ENCODE measurements around the gene RBMX. TPM values are rescaled to one million over a fixed set of nuclear protein-coding genes. Genes with fewer than 3 reads are reported as not detected.
A peak's percentile ranks its signal among the peaks of the same experiment; 100 is the strongest.

The RBMX gene
- total RNA-seq, 3 donors from 2014 or later (not counting 1 experiment from before 2014, with no cell fraction given), result 171 to 208 (median 174) TPM

GRCh38 chrX:136863826-136864225 is 16.7 kb downstream of the RBMX start:
- Histone ChIP-seq H3K9me3 (ENCODE audit: control insufficient read depth, insufficient read depth, low read length) (no peaks in the 10 kb centered on the region), H3K27ac (ENCODE audit: low read length) (no peak overlapping the region), H3K27me3 (ENCODE audit: control insufficient read depth, insufficient read depth, low read length) (no peaks in the 10 kb centered on the region), H3K4me1 (ENCODE audit: control insufficient read depth, insufficient read depth, low read length) (no peaks in the 10 kb centered on the region), H3K36me3 (ENCODE audit: control insufficient read depth, insufficient read depth, low read length) (peaks cover 14% of the 10 kb centered on the region), H3K4me3 (ENCODE audit: low read length) (no peak overlapping the region)
- DNase-seq (no peak), ATAC-seq (no peak)
- no peak overlapping the region for H3K4me3 Mint-ChIP-seq
- no peaks in the 10 kb centered on the region for H3K36me3 Mint-ChIP-seq
- no peaks in the 10 kb centered on the region for H3K9me3 Mint-ChIP-seq
- no peaks in the 10 kb centered on the region for H3K27me3 Mint-ChIP-seq (ENCODE audit: low read depth in 2 of 2)
- intact Hi-C loops (cut with micrococcal nuclease), result no loop called here
- TF ChIP-seq, protein P1, sequence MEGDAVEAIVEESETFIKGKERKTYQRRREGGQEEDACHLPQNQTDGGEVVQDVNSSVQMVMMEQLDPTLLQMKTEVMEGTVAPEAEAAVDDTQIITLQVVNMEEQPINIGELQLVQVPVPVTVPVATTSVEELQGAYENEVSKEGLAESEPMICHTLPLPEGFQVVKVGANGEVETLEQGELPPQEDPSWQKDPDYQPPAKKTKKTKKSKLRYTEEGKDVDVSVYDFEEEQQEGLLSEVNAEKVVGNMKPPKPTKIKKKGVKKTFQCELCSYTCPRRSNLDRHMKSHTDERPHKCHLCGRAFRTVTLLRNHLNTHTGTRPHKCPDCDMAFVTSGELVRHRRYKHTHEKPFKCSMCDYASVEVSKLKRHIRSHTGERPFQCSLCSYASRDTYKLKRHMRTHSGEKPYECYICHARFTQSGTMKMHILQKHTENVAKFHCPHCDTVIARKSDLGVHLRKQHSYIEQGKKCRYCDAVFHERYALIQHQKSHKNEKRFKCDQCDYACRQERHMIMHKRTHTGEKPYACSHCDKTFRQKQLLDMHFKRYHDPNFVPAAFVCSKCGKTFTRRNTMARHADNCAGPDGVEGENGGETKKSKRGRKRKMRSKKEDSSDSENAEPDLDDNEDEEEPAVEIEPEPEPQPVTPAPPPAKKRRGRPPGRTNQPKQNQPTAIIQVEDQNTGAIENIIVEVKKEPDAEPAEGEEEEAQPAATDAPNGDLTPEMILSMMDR (IDR thresholded peaks at IDR 0.05), result no peak
- WGBS (ENCODE audit: insufficient coverage), result 100% methylated on average over 1 of the region's 2 CpGs
- H3K4me1 Mint-ChIP-seq, result peaks cover 6 to 20% of the 10 kb centered on the region in 2 donors
- no peak overlapping the region for H3K27ac Mint-ChIP-seq

- TF ChIP-seq, protein P1 (IDR thresholded peaks at IDR 0.05), result no peak
- DNase-seq, result no peak
- Mint-ChIP-seq H3K4me1 (peaks cover 6 to 30% of the 10 kb centered on the region in 2 donors), H3K4me3 (no peak overlapping the region), H3K27ac (no peak overlapping the region), H3K36me3 (no peaks in the 10 kb centered on the region), H3K9me3 (no peaks in the 10 kb centered on the region), H3K27me3 (ENCODE audit: low read depth in 2 of 2) (no peaks in the 10 kb centered on the region)
- Histone ChIP-seq H3K27me3 (ENCODE audit: control insufficient read depth, insufficient read depth, low read length) (no peaks in the 10 kb centered on the region), H3K4me1 (ENCODE audit: control insufficient read depth, insufficient read depth, low read length) (no peaks in the 10 kb centered on the region), H3K9me3 (ENCODE audit: control insufficient read depth, insufficient read depth, low read length) (no peaks in the 10 kb centered on the region), H3K4me3 (ENCODE audit: low read length) (no peak overlapping the region), H3K36me3 (ENCODE audit: control insufficient read depth, insufficient read depth, low read length) (peaks cover 9% of the 10 kb centered on the region), H3K27ac (ENCODE audit: low read length) (no peak overlapping the region)
- ATAC-seq, result no peak
- intact Hi-C loops (cut with micrococcal nuclease), result no loop called here
- 97% methylated on average over 5 of the region's 5 CpGs for WGBS (ENCODE audit: insufficient coverage)
Observed at GRCh38 chrX:136862546-136862945, 18.0 kb downstream of the RBMX start.

GRCh38 chrX:136861877-136862276 is 18.6 kb downstream of the RBMX start:
- Histone ChIP-seq H3K9me3 (ENCODE audit: control insufficient read depth, insufficient read depth, low read length) (no peaks in the 10 kb centered on the region), H3K4me3 (ENCODE audit: low read length) (no peak overlapping the region), H3K27ac (ENCODE audit: low read length) (no peak overlapping the region), H3K27me3 (ENCODE audit: control insufficient read depth, insufficient read depth, low read length) (no peaks in the 10 kb centered on the region), H3K36me3 (ENCODE audit: control insufficient read depth, insufficient read depth, low read length) (peaks cover 9% of the 10 kb centered on the region), H3K4me1 (ENCODE audit: control insufficient read depth, insufficient read depth, low read length) (no peaks in the 10 kb centered on the region)
- TF ChIP-seq, protein P1 (IDR thresholded peaks at IDR 0.05), result no peak
- Mint-ChIP-seq H3K4me1 (peaks cover 6 to 25% of the 10 kb centered on the region in 2 donors), H3K36me3 (no peaks in the 10 kb centered on the region), H3K4me3 (no peak overlapping the region), H3K27me3 (ENCODE audit: low read depth in 2 of 2) (no peaks in the 10 kb centered on the region), H3K9me3 (no peaks in the 10 kb centered on the region), H3K27ac (peak overlapping the region; percentile 37 to 47)
- intact Hi-C loops (cut with micrococcal nuclease), result no loop called here
- DNase-seq (no peak), ATAC-seq (no peak)
- no CpG with 5 or more reads among the region's 1 CpG for WGBS (ENCODE audit: insufficient coverage)
